ENCODE measurements around the gene CIDEA. TPM values are rescaled to one million over a fixed set of nuclear protein-coding genes. Genes with fewer than 3 reads are reported as not detected.
A peak's percentile ranks its signal among the peaks of the same experiment; 100 is the strongest.

The CIDEA gene
- total and polyA plus RNA-seq, 2 donors (not counting 1 experiment from before 2014, with no cell fraction given) = not detected

DNA sequence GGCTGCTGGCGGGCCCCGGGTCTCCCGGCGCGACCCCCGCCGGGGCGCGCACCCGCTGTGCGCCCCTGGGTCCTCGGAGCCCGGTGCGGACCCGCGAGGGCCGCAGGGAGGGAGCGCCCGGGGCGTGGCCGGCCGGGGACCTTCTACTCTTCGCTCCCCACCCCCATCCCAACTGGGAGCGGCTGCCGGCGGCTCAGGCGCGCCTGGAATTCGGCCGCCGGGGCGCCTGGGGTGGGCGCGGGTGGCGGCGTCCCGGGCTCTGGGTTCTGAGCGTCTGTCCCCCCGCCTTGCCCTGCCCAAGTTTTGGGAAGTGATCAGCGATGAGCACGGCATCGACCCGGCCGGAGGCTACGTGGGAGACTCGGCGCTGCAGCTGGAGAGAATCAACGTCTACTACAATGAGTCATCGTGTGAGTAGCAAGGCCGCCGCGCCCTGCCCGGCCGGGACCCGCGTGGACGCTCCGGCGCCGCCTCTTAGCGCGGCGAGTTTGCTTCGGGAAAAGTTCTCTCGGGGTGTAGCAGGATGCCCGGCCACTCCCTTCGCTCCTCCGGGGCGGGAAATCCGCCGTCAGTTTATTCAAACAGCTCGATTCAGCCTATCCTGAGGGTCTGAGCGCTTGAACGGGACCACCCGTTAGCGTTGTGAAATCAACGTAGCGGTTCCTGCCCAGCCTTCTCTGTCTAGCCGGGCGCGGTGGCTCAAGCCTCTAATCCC is 54.4 kb downstream of the CIDEA start:
- peak; percentile 59 for ATAC-seq (ENCODE audit: low read depth)
- peak; percentile 57 for DNase-seq
- H3K27me3 ChIP-seq (replicated peaks in 1 of 4; ENCODE audit: control extremely low read depth in 1 of 4, control insufficient read depth in 3 of 4, insufficient read depth in 4 of 4, low read length in 3 of 4) = peaks cover 0 to 22% (median 11%) of the 10 kb centered on the region in 4 experiments

More for the DNA sequence above, 54.4 kb downstream of the CIDEA start:
- peak overlapping the region; percentile 71 for H2AFZ ChIP-seq (ENCODE audit: insufficient read depth, low read depth, low read length, poor library complexity, severe bottlenecking)
- Mint-ChIP-seq H3K27me3 (peaks cover 28% of the 10 kb centered on the region), H3K4me3 (peak overlapping the region; percentile 86), H3K27ac (peak overlapping the region; percentile 87), H3K9me3 (ENCODE audit: insufficient read depth) (peaks cover 5% of the 10 kb centered on the region), H3K4me1 (peaks cover 30% of the 10 kb centered on the region)
- peaks cover 3 to 6% of the 10 kb centered on the region in 2 experiments for H3K36me3 ChIP-seq (replicated peaks in 1 of 2; ENCODE audit: control extremely low read depth in 1 of 2, control insufficient read depth in 1 of 2, extremely low read depth in 1 of 2, insufficient read depth in 2 of 2, low read length in 1 of 2)
- peak overlapping the region; percentile 52 to 81 (median 61) for H3K4me3 ChIP-seq (ENCODE audit: control extremely low read depth in 1 of 5, extremely low read depth in 1 of 5, insufficient read depth in 1 of 5, low read depth in 2 of 5, low read length in 4 of 5)
- H3K27ac ChIP-seq (ENCODE audit: low read length in 2 of 2) = peak overlapping the region; percentile 18 to 38
- TF ChIP-seq EZH2 (IDR thresholded peaks at IDR 0.05; ENCODE audit: borderline replicate concordance, insufficient read depth, low read depth, low read length, poor library complexity, severe bottlenecking) = no peak
- TF ChIP-seq, protein P1, sequence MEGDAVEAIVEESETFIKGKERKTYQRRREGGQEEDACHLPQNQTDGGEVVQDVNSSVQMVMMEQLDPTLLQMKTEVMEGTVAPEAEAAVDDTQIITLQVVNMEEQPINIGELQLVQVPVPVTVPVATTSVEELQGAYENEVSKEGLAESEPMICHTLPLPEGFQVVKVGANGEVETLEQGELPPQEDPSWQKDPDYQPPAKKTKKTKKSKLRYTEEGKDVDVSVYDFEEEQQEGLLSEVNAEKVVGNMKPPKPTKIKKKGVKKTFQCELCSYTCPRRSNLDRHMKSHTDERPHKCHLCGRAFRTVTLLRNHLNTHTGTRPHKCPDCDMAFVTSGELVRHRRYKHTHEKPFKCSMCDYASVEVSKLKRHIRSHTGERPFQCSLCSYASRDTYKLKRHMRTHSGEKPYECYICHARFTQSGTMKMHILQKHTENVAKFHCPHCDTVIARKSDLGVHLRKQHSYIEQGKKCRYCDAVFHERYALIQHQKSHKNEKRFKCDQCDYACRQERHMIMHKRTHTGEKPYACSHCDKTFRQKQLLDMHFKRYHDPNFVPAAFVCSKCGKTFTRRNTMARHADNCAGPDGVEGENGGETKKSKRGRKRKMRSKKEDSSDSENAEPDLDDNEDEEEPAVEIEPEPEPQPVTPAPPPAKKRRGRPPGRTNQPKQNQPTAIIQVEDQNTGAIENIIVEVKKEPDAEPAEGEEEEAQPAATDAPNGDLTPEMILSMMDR (IDR thresholded peaks at IDR 0.05) = no peak
- intact Hi-C loops (cut with micrococcal nuclease) = loop anchor here (1.0 to 2.0 kb wide), 2 partner anchors 9 to 68 kb away; partner anchors contain the start of gene AFG3L2
- POLR2A ChIA-PET = no interaction called here
- under 1% methylated on average over 81 of the region's 81 CpGs for WGBS (ENCODE audit: insufficient coverage)
- H3K79me2 ChIP-seq (ENCODE audit: control insufficient read depth, insufficient read depth, low read length) = no peaks in the 10 kb centered on the region
- H4K20me1 ChIP-seq (ENCODE audit: control insufficient read depth, insufficient read depth, low read length, poor library complexity, severe bottlenecking) = no peaks in the 10 kb centered on the region
- peaks cover 6 to 21% (median 11%) of the 10 kb centered on the region in 3 donors for H3K9me3 ChIP-seq (ENCODE audit: control extremely low read depth in 1 of 3, control insufficient read depth in 2 of 3, insufficient read depth in 1 of 3, low read length in 2 of 3)
- H3K4me1 ChIP-seq (ENCODE audit: control insufficient read depth in 2 of 2, insufficient read depth in 2 of 2, low read length in 2 of 2) = peaks cover 21 to 34% of the 10 kb centered on the region in 2 donors
- peak overlapping the region; percentile 72 for H3K9ac ChIP-seq (ENCODE audit: low read length)
- peak overlapping the region; percentile 86 for H3K4me2 ChIP-seq (replicated peaks; ENCODE audit: low read depth, low read length, poor library complexity, severe bottlenecking)
- CTCF ChIA-PET = interaction anchor here (1.0 to 1.1 kb wide), 2 partner anchors 17 to 20 kb away, joined by 3 to 4 read pairs; no protein-coding TSS in a partner anchor

Data from B cell (primary cell).